Uterus (tissue), 2 donors: ENCODE measurements around the gene CMTM1.

ENCODE experiments used
- CTCF ChIP-seq, 4 experiments: fragments of 200-600 bp in 2 of 4; fragments of 450-650 bp in 2 of 4; sonication (generic) in 2 of 4; IDR thresholded peaks; one replicate each; pipeline ENCODE4 v1.5.1; 2016 to 2019; ENCODE audit warnings: antibody characterized with exemption in 4 of 4, mild to moderate bottlenecking in 2 of 4, moderate library complexity in 1 of 4
- POLR2A ChIP-seq, 2 donors: fragments of 450-650 bp; IDR thresholded peaks; one replicate each; pipeline ENCODE4 v1.6.1; 2016; ENCODE audit warnings: antibody characterized with exemption in 2 of 2, mild to moderate bottlenecking in 1 of 2, moderate library complexity in 1 of 2

GRCh38 chr16:66580605-66581209, 14.5 kb downstream of the CMTM1 start:
- TF ChIP-seq CTCF (IDR thresholded peaks at IDR 0.05) (no peak), POLR2A (IDR thresholded peaks at IDR 0.05) (no peak)
